HEK293 (cell line): ENCODE data around the gene ZSCAN20.

Experiments used
- CTCF ChIA-PET: fragments of 350-600 bp; formaldehyde crosslinking; extraction: SDS; loops from one replicate; lab custom pipeline; 2021; ENCODE audit warnings: antibody characterized with exemption; lab: Yijun Ruan, JAX
- POLR2A ChIA-PET: fragments of 300-600 bp; formaldehyde crosslinking; extraction: SDS; loops from one replicate; lab custom pipeline; 2020; ENCODE audit warnings: antibody characterized with exemption, inconsistent platforms; lab: Yijun Ruan, JAX
- H3K27ac ChIP-seq: fragments of 200-500 bp; sonication (Bioruptor generic); 2 replicates; pipeline ENCODE4 v1.5.1; 2014; ENCODE audit warnings: low read depth, low read length, control low read depth, inconsistent platforms; ENCODE audit errors: extremely low read depth
- H3K36me3 ChIP-seq, 2 experiments: fragments of 200-500 bp in 1 of 2; sonication (Bioruptor generic) in 1 of 2; 1 replicate in 1 of 2; 2 replicates in 1 of 2; pipeline ENCODE4 v1.5.1; 2014 to 2017; ENCODE audit warnings: inconsistent platforms in 2 of 2, low read length in 2 of 2; ENCODE audit not compliant: control insufficient read depth in 2 of 2, insufficient read depth in 1 of 2
- H3K4me1 ChIP-seq: fragments of 200-500 bp; sonication (Bioruptor generic); 2 replicates; pipeline ENCODE4 v1.5.1; 2014; ENCODE audit warnings: mild to moderate bottlenecking, low read length, inconsistent platforms; ENCODE audit not compliant: control insufficient read depth, insufficient read depth
- H3K4me3 ChIP-seq: 2 replicates; pipeline ENCODE4 v1.5.1; 2011; ENCODE audit warnings: low read depth, mild to moderate bottlenecking, control low read depth, low read length, moderate library complexity
- H3K9me3 ChIP-seq: fragments of 200-500 bp; sonication (Bioruptor generic); 2 replicates; pipeline ENCODE4 v1.5.1; 2014; ENCODE audit warnings: low read depth, low read length, inconsistent platforms; ENCODE audit not compliant: control insufficient read depth, insufficient read depth
- BCL11B ChIP-seq: fragments of 450-650 bp; formaldehyde crosslinking; IDR thresholded peaks from 2 replicates; pipeline ENCODE4 v1.5.1; 2016; ENCODE audit warnings: low read depth, missing biosample characterization, missing genetic modification characterization
- MZF1 ChIP-seq: fragments of 450-650 bp; formaldehyde crosslinking; IDR thresholded peaks from 2 replicates; pipeline ENCODE4 v1.5.1; 2017; ENCODE audit warnings: missing biosample characterization, missing genetic modification characterization, borderline replicate concordance
- SP7 ChIP-seq: fragments of 450-650 bp; formaldehyde crosslinking; IDR thresholded peaks from 2 replicates; pipeline ENCODE4 v1.5.1; 2016; ENCODE audit warnings: missing biosample characterization, missing genetic modification characterization
- ZBTB8A ChIP-seq: fragments of 450-650 bp; formaldehyde crosslinking; IDR thresholded peaks from 2 replicates; pipeline ENCODE4 v1.5.1; 2016; ENCODE audit warnings: missing biosample characterization, missing genetic modification characterization
- ZNF121 ChIP-seq: fragments of 450-650 bp; formaldehyde crosslinking; IDR thresholded peaks from 2 replicates; pipeline ENCODE4 v1.5.1; 2016; ENCODE audit warnings: missing biosample characterization, missing genetic modification characterization
- ZNF146 ChIP-seq: fragments of 450-650 bp; formaldehyde crosslinking; IDR thresholded peaks from 2 replicates; pipeline ENCODE4 v1.5.1; 2016; ENCODE audit warnings: missing biosample characterization, missing genetic modification characterization
- ZNF529 ChIP-seq: fragments of 450-650 bp; formaldehyde crosslinking; IDR thresholded peaks from 2 replicates; pipeline ENCODE4 v1.5.1; 2017; ENCODE audit warnings: missing genetic modification characterization, missing biosample characterization; ENCODE audit not compliant: insufficient replicate concordance
- ZNF558 ChIP-seq: fragments of 450-650 bp; formaldehyde crosslinking; IDR thresholded peaks from 2 replicates; pipeline ENCODE4 v1.5.1; 2016; ENCODE audit warnings: missing biosample characterization, missing genetic modification characterization
- ZNF837 ChIP-seq: fragments of 450-650 bp; formaldehyde crosslinking; IDR thresholded peaks from 2 replicates; pipeline ENCODE4 v1.5.1; 2016; ENCODE audit warnings: missing biosample characterization, missing genetic modification characterization
- ZSCAN23 ChIP-seq: fragments of 450-650 bp; formaldehyde crosslinking; IDR thresholded peaks from 2 replicates; pipeline ENCODE4 v1.5.1; 2016; ENCODE audit warnings: missing biosample characterization, missing genetic modification characterization
- TF ChIP-seq, protein P1 (sequence below): fragments of 450-650 bp; formaldehyde crosslinking; IDR thresholded peaks from 2 replicates; pipeline ENCODE4 v1.5.1; 2016; ENCODE audit warnings: missing biosample characterization, missing genetic modification characterization
- TF ChIP-seq, protein P2 (sequence below): fragments of 450-650 bp; formaldehyde crosslinking; IDR thresholded peaks from 2 replicates; pipeline ENCODE4 v1.5.1; 2016; ENCODE audit warnings: missing biosample characterization, missing genetic modification characterization
- TF ChIP-seq, protein P3 (sequence below): fragments of 450-650 bp; formaldehyde crosslinking; IDR thresholded peaks from 2 replicates; pipeline ENCODE4 v1.5.1; 2016; ENCODE audit warnings: missing biosample characterization, missing genetic modification characterization, borderline replicate concordance
- TF ChIP-seq, protein P4 (sequence below): fragments of 450-650 bp; formaldehyde crosslinking; IDR thresholded peaks from 2 replicates; pipeline ENCODE4 v1.5.1; 2016; ENCODE audit warnings: missing biosample characterization, missing genetic modification characterization, low read depth
- TF ChIP-seq, protein P5 (sequence below): fragments of 450-650 bp; formaldehyde crosslinking; IDR thresholded peaks from 2 replicates; pipeline ENCODE4 v1.5.1; 2016; ENCODE audit warnings: missing biosample characterization, missing genetic modification characterization

ZSCAN20 gene

DNA sequence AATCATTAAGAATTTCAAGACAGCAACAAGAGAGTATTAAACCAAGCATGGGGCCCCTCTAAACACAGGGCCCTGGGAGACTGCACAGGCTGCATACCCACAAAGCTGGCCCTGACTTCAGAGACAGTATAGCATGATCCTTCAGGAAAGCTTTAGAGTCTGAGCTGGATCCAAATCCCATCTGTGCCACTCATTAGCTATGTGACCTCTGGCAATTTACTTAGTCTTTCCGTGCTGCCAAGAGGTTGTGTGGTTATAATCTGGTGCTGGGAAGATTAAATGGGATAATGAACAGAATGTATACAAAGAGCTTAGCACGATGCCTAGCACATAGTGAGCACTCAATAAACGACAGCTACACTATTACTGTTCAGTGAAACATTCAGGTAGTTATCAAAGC lies 45.5 kb upstream of the ZSCAN20 start:
- H3K9me3 ChIP-seq, result no peaks in the 10 kb centered on the region
- peaks cover 4% of the 10 kb centered on the region; the same call in 1 of the 2 replicates for H3K4me1 ChIP-seq
- POLR2A ChIA-PET, result no interaction called here
- peaks cover 0 to 9% of the 10 kb centered on the region in 2 experiments; a peak in 1 of 3 replicates for H3K36me3 ChIP-seq
- H3K4me3 ChIP-seq, result no peak overlapping the region
- CTCF ChIA-PET, result interaction anchor here (0.6 to 1.2 kb wide), 5 partner anchors 28 to 131 kb away, joined by 3 to 6 read pairs (median 4); no protein-coding TSS in a partner anchor
- TF ChIP-seq, protein P1, sequence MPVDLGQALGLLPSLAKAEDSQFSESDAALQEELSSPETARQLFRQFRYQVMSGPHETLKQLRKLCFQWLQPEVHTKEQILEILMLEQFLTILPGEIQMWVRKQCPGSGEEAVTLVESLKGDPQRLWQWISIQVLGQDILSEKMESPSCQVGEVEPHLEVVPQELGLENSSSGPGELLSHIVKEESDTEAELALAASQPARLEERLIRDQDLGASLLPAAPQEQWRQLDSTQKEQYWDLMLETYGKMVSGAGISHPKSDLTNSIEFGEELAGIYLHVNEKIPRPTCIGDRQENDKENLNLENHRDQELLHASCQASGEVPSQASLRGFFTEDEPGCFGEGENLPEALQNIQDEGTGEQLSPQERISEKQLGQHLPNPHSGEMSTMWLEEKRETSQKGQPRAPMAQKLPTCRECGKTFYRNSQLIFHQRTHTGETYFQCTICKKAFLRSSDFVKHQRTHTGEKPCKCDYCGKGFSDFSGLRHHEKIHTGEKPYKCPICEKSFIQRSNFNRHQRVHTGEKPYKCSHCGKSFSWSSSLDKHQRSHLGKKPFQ (tag by site-specific recombination), result no peak
- TF ChIP-seq MZF1 (no peak), ZSCAN23 (no peak), ZNF146 (tag by site-specific recombination) (no peak), BCL11B (no peak), ZNF837 (tag by site-specific recombination) (no peak), ZBTB8A (tag by site-specific recombination) (no peak), ZNF558 (no peak), ZNF121 (no peak), SP7 (tag by site-specific recombination) (no peak), ZNF529 (tag by site-specific recombination) (no peak)
- TF ChIP-seq, protein P2, sequence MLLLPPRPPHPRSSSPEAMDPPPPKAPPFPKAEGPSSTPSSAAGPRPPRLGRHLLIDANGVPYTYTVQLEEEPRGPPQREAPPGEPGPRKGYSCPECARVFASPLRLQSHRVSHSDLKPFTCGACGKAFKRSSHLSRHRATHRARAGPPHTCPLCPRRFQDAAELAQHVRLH, result no peak
- TF ChIP-seq, protein P3, sequence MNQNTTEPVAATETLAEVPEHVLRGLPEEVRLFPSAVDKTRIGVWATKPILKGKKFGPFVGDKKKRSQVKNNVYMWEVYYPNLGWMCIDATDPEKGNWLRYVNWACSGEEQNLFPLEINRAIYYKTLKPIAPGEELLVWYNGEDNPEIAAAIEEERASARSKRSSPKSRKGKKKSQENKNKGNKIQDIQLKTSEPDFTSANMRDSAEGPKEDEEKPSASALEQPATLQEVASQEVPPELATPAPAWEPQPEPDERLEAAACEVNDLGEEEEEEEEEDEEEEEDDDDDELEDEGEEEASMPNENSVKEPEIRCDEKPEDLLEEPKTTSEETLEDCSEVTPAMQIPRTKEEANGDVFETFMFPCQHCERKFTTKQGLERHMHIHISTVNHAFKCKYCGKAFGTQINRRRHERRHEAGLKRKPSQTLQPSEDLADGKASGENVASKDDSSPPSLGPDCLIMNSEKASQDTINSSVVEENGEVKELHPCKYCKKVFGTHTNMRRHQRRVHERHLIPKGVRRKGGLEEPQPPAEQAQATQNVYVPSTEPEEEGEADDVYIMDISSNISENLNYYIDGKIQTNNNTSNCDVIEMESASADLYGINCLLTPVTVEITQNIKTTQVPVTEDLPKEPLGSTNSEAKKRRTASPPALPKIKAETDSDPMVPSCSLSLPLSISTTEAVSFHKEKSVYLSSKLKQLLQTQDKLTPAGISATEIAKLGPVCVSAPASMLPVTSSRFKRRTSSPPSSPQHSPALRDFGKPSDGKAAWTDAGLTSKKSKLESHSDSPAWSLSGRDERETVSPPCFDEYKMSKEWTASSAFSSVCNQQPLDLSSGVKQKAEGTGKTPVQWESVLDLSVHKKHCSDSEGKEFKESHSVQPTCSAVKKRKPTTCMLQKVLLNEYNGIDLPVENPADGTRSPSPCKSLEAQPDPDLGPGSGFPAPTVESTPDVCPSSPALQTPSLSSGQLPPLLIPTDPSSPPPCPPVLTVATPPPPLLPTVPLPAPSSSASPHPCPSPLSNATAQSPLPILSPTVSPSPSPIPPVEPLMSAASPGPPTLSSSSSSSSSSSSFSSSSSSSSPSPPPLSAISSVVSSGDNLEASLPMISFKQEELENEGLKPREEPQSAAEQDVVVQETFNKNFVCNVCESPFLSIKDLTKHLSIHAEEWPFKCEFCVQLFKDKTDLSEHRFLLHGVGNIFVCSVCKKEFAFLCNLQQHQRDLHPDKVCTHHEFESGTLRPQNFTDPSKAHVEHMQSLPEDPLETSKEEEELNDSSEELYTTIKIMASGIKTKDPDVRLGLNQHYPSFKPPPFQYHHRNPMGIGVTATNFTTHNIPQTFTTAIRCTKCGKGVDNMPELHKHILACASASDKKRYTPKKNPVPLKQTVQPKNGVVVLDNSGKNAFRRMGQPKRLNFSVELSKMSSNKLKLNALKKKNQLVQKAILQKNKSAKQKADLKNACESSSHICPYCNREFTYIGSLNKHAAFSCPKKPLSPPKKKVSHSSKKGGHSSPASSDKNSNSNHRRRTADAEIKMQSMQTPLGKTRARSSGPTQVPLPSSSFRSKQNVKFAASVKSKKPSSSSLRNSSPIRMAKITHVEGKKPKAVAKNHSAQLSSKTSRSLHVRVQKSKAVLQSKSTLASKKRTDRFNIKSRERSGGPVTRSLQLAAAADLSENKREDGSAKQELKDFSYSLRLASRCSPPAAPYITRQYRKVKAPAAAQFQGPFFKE (tag by site-specific recombination), result no peak
- TF ChIP-seq, protein P4, sequence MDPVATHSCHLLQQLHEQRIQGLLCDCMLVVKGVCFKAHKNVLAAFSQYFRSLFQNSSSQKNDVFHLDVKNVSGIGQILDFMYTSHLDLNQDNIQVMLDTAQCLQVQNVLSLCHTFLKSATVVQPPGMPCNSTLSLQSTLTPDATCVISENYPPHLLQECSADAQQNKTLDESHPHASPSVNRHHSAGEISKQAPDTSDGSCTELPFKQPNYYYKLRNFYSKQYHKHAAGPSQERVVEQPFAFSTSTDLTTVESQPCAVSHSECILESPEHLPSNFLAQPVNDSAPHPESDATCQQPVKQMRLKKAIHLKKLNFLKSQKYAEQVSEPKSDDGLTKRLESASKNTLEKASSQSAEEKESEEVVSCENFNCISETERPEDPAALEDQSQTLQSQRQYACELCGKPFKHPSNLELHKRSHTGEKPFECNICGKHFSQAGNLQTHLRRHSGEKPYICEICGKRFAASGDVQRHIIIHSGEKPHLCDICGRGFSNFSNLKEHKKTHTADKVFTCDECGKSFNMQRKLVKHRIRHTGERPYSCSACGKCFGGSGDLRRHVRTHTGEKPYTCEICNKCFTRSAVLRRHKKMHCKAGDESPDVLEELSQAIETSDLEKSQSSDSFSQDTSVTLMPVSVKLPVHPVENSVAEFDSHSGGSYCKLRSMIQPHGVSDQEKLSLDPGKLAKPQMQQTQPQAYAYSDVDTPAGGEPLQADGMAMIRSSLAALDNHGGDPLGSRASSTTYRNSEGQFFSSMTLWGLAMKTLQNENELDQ (tag by site-specific recombination), result no peak
- TF ChIP-seq, protein P5, sequence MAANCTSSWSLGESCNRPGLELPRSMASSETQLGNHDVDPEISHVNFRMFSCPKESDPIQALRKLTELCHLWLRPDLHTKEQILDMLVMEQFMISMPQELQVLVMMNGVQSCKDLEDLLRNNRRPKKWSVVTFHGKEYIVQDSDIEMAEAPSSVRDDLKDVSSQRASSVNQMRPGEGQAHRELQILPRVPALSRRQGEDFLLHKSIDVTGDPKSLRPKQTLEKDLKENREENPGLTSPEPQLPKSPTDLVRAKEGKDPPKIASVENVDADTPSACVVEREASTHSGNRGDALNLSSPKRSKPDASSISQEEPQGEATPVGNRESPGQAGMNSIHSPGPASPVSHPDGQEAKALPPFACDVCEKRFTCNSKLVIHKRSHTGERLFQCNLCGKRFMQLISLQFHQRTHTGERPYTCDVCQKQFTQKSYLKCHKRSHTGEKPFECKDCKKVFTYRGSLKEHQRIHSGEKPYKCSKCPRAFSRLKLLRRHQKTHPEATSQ, result no peak
- no peak overlapping the region for H3K27ac ChIP-seq
